HG02623 (cell line): ENCODE measurements around the gene KRT5.
"Not testable (repeated sequence)": the region's sequence is repeated elsewhere in the genome, so short reads cannot be mapped to it uniquely, and the experiment has no call there.

ENCODE experiments used
- ATAC-seq: cut with Tn5 transposase; IDR thresholded peaks from one replicate; pipeline ENCODE4 v1.9.1; 2021; ENCODE audit warnings: moderate library complexity; ENCODE audit not compliant: unreplicated experiment

KRT5 gene

DNA sequence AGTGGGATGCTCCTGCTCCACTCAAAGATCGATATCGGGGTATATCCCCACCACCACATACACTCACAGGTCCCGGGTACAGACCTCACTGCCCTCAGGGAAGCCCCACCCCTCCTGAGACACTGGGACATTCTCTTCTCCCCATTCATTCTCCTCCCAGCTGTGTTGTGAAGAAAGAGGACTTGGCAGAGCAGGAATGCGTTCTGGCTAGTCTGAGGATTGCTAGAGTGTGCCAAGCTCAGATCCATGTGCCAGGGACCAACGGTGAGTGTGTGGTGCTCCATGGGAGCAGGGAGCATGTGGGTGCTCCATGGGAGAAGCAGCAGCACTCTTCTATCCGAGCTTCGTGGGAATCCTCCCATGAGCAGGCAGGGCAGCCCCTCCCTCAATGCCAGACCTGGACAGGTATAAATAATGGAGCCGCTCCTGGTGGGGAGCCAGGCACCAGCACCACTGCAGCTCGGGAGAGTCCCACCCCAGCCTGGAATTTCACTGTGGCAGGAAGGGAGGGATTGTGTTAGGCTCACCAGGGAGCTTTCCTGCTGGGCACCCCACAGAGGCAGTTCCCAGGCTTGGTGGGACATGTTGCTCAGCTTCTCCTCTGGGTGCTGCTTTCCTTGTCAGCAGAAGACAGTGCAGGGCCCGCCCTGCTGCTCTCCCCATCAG lies 2.3 kb upstream of the KRT5 start:
- ATAC-seq: no peak

DNA sequence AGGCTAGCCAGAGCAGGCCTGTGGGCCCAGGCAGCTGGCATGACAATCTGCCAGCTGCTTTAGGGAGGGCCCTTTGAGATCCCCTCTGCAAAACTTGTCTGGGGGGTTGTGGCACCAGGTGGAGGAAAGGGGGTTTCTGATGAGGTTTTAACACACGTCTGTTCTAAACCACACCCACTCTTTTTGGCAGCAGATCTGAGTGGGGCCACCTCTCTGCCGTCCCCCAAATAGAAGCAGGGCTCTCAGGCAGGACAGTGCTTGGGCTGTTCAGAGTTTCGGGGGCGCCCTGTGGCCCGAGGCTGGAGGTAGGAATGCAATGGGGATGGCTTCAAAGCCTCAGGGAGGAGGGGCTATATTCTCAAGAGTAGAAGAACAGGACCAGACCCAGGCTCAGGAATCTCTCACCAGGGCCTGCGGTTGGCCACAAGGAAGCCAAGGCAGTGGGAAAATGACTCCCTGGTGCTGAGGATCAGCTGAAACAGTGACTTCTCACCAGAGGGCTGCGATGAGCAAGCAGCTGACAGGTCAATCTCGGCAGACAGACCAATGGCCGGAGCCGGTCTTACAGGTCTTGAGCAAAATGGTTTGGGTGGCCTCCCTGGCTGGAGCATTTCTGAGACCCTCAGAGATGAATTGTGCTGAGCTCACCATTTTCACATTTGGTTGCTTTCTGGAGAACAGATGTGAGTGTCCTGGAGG lies 1.5 kb upstream of the KRT5 start:
- no peak for ATAC-seq

DNA sequence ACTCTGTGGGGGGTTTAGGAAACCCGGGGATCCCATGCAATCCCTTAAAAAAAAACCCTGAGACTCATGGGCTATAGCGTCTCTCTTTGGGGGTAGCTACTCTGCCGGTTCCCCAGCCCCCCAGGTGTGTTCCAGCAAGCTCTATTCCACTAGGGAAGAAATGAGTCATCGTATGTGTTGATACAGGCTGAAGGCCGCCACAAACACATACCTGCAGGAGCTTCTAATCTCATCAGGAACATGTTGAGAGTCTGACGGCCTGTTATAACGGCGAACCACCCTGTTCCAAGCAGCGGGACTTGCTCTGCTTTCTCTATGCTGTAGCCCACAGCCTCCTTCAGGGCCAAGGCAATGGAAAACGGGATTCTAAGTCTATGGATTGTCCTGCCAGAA lies 977 bp upstream of the KRT5 start:
- ATAC-seq: no peak

DNA sequence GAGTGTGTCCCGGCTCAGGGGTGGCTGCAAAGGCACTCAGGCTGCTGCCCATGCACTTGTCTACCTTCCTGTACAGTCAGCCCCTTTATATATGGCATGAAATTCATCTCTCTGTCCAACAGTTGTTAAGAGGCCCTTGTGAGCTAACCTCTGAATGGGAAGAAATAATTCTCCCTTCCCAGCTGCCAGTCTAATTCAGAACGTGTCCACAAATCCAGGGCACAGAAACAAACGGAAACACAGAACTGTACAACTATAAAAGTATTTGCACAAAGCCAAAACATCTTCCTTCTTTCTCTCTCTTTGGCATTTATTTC lies 849 bp downstream of the KRT5 start:
- no peak for ATAC-seq

DNA sequence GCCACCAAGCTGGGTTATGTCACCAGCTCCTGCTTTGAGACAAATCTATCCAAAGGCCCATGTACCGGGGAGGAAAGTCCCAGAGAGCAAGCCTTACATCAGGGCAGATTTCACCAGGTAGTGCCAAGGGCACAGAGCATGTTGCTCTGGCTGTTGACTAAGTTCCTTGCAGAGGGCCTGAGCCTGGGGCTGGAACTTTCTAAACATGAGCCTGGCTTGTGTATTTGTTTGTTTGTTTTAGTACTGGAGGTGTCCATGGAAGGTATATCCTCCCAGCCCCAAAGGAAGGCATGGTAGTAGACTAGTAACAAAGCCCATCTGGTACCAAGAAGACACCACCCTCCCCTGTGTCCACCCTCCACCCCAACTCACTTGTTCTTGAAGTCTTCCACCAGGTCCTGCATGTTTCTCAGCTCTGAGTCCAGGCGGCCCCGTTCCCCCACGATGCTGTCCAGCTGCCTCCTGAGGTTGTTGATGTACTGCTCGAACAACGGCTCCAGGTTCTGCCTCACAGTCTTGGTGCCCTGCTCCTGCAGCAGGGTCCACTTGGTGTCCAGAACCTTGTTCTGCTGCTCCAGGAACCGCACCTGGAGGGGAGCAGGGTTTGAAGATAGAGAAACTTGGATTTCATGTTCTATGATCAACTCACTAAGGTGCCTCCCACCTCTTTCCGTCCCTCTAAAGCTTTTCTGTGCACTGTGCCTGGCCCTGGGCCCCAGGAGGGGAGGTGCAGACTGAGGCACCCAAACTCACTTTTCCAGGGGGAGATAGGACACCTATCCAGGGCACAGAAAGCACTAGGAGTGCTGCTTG lies 1.4 kb downstream of the KRT5 start:
- no peak for ATAC-seq

DNA sequence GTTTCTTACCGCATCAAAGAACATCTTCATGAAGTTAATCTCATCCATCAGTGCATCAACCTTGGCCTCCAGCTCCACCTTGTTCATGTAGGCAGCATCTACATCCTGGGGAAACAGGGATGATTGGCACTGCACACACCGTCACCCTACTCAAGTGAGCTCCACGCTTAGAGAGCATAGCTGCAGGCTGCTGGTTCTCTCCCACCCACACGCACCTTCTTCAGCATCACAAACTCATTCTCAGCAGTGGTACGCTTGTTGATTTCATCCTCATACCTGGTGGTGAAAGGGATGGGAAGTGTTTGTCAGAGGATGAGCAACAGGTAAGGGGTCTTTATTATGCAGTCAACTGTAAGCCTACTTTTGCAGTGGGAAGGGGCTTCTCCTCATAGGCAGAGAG lies 2.3 kb downstream of the KRT5 start:
- no peak for ATAC-seq

DNA sequence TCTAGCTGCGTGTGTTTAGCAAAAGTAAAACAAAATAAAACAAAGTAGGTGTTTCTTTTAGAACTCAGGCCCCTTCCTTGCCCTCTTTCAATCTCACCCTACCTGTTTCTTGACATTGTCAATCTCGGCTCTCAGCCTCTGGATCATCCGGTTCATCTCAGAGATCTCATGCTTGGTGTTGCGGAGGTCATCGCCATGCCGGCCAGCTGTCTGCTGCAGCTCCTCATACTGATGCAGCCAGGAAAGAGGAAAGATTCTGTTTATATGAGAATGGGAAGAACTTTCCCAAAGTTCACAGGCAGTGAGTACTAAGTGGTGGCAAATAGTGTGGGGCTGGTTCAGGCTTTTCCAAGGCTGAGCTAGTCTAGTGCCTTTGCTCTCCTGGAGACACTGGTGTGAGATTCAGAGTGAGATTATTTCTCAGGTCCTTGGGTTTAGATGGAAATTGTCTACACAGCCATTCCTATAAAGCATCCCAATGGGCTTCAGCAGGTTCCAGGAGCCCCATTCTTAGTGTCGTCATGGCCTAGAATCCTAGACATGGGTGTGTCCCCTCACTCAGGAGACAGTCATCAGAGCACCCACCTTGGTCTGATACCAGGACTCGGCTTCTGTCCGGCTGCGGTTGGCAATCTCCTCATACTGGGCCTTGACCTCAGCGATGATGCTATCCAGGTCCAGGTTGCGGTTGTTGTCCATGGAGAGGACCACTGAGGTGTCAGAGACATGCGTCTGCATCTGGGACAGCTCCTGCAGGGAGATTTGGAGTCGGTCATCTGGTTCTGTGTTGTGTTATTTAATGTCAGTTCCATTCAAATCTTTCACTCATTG lies 3.0 kb downstream of the KRT5 start:
- no peak for ATAC-seq

DNA sequence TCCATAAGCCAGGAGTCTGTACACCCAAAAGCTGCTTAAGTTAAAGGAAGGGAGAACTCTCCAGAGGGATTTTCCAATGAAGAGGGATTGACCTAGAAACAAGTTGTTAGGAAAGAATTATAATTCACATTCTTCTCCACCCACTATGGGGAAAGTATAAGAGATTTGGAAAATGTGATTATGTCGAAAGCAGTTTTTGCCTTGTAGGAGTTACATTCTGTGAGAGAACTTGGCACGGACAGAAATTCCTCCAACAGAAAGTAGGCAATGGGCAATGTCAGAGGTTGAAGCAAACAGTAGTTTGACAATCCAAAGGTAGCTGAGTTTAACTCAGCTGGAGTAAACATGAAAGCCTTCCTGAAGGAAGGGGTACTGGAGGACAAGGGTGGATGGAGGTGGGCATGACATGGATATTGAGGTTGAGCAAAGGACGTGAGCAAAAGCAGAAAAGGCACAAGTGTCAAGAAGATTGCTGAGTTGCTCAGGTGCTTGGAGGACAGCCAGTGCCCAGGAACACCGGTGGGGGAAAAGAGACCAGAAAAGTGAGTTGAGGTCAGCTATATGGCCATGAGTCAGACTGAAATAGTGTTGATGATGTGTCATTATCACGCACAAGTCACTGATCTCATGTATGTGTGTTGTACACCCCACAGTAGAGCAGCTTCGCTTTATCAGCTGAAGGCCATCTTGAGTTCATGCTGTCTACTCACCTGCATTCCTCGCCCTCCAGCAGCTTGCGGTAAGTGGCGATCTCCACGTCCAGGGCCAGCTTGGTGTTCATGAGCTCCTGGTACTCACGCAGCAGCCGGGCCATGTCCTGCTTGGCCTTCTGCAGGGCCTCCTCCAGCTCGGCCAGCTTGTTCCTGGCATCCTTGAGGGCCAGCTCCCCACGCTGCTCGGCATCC lies 4.0 kb downstream of the KRT5 start:
- no peak for ATAC-seq

DNA sequence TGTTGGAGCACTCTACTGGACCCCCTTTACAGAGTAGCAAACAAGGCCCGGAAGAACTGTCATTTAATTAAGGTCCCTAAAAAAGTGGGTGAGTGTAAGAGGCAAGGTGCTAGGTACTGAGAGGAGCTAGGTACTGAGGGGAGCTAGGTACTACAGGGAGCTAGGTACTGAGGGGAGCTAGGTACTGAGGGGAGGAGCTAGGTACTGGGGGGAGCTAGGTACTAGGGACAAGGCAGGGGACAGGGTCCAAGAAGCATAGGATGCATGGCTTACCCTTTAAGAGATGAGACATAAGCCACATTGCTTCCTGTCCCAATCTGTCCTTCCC lies 4.9 kb downstream of the KRT5 start:
- no peak for ATAC-seq

DNA sequence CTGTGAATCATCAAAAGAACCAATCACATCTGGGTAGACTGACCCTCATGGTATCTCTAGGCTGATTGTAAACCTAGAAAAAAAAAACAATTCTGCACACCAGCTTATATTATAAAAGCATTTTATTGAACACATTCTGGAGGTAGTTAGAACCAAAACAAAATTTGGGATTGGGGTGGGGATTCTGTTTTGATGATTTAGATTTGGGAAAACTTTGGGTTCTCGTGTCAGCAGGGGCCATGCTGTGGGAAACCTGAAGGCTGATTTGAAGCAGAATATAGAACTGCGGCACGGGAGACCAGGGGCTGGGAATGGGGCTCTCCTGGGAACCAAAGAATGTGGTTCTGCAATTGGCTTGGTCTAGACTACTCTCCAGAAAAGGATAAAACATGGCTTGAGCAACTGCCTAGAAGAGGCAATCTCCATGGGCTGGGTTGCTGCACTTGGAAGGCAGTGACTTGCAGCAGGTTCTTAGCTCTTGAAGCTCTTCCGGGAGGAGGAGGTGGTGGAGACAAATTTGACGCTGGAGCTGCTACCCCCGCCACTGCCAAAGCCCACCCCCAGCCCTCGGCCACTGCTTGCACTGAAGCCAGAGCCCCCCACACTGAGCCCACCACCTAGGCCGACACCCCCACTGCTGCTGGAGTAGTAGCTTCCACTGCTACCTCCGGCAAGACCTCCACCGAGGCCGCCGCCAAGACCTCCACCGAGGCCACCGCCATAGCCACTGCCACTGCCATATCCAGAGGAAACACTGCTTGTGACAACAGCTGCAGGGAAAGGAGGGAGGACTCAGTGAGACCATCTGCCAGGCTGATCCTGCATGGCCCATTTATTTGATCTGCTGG lies 5.5 kb downstream of the KRT5 start:
- no peak for ATAC-seq

DNA sequence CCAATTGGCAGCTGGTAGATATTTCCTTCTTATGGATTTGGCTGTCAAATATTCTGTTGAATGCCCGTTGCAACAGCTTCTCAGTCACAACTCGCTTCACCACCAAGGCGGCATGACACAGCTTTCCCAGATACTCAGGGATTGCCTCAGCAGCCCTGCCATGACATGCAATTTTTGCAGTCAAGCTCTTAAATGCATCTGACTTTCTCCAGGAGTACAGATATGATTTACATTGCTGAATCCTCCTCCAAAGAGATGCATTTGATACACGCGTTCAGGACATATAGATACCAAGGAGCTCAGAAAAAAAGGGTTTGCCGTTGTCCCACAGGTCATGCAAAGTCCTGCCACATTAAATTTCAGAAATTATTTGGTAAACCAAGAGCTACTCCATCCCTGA lies 6.5 kb downstream of the KRT5 start:
- no peak for ATAC-seq

DNA sequence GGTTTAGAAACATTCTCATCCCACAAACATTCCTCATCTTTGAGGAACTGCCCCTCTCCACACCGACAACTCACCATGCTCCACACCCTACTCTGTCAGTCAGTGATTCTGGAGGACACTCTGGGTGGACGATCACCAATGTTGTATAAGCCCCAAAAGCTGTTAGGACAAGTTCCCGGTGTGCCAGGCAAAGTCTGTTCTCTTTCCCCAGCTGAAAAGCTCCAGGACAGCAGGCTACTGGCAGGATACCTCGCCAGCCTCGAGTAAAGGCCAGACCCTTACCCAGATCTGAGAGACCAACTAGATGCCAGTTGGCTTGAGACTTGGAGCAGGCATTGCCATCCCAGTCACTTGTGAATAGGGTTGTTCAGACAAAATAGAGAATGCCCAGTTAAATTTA lies 12.0 kb downstream of the KRT5 start:
- no peak for ATAC-seq

DNA sequence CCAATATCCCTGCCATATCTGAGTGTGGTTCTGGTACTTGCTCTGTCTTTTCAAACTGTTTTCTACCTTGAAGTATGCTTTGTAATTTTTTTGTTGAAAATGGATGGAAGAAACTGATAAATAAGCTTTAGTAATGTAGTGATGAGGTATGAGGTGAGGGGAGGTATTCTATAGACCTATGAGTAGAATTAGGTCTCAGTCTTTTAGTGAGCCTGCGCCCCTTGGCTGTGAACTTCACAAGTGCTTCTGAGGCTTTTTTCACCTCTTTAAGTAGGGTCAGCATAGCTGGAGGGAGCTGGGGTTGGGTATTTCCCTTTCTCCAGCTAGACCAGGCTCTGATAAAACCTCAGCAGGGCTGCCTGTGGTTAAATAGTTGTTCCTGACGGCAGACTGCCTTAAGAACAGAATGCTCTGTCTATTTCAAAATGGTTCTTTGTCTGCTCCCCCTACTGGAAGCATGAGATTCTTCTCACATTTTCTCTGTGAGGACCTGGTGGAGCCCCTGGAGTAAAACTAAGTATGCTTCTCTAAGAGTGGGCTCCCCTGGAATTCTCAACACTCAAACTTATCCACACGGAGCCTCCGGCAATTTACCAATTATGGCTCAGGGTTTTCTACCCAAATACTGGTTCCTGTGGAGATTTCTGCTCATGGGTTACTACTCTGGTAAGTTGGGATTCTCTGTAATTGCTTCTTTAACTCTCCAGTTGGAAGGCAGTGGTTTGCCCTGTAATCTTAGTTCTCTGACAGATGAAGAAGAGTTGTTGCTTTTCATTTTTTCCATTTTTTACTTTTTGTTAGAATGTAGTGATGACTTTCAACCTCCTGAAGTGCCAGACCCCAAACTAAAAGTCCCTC lies 13.1 kb downstream of the KRT5 start:
- no peak for ATAC-seq

DNA sequence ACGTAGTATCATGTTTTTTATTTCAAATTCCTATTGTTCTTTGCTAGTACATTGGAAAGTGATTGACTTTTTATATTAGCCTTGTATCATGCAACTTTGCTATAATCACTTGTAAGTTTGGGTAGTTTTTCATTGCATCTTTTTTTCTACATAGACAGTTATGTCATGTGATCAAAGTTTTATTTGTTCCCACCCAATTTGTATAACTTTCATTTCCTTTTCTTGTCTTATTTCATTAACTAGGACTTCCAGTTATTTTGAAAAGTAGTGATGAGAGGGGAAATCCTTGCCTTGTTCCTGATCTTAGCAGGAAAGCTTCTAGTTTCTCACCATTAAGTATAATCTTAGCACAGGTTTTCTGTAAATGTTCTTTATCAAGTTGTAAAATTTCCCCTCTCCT lies 17.3 kb downstream of the KRT5 start:
- ATAC-seq: no peak

DNA sequence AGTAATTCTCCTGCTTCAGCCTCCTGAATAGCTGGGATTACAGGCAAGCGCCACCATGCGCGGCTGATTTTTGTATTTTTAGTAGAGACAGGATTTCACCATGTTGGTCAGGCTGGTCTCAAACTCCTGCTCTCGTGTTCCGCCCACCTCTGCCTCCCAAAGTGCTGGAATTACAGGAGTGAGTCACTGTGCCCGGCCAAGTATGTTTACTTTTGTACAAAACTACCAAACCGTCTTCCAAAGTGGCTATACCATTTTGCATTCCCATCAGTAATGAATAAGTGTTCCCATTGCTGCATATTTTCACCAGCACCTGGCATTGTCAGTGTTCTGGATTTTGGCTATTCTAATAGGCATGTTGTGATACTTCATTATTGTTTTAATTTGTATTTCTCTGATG lies 18.7 kb downstream of the KRT5 start:
- no peak for ATAC-seq

DNA sequence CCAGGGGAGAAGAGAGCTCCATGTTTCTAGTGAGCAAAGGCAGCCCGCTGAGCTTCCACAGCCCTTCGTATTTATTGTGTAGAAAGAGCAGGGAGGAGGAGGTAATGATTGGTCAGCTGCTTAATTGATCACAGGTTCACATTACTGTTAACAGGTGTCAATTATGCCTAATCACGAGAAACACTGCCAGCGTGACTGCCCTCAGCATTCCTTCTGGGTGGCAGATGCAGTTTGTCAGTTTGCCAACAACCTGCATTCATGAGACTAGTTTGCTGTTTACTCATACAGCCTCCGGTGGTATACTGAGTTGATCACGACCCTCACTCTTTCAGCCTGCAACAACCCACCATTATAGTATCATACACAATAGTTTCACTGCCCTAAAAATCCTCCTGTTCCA lies 19.6 kb downstream of the KRT5 start:
- ATAC-seq: not testable (repeated sequence)

DNA sequence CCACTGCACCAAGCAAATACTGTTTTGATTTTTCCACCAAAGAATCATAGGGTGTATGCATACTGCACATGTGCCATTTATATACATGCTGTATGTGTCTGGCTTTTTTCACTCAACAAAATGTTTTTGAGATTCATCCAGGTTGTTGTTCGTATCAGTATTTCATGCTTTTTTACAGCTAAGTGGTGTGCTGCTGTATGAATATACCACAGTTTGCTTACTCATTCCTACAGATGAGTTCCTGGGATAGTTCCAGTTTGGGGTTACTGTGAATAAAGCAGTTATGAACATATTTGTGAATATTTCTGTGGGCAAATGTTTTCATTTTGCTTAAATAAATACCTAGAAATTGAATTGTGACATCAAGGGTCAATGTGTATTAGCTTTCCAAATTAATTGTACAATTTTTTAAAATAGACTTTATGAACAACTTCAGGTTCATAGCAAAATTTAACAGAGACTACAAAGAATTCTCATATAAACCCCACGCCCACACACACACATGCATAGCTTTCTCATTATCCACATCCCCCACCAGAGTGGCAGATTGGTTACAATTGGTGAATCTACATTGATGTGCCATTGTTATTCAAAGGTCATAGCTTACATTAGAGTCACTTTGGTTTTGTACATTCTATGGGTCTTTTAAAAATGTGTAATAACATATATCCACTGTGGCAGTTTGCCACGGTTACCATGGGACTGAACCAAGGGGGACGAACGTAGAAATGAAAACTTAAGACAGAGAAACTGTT lies 20.2 kb downstream of the KRT5 start:
- ATAC-seq: no peak

DNA sequence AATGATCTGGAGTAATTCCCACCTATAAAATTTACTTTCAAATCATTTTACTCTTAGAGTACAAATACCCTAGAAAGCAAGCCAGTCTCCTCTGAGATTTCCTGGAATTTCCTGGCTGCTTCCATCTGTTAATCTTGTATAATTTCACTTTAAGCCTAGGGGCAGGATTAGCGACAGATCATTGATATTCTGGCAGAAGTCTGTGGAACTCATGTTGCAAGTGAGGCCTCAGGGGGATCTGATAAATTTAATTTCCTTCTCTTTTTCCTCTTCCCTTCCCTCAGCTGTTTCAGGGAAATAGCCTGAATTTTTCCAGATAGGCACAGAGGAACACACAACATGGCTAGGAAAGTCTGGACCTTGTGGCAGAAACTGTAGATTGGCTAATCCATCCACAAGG lies 21.2 kb downstream of the KRT5 start:
- ATAC-seq: no peak
